SK-N-SH (cell line): ENCODE measurements around the gene PLD1. TPM values are rescaled to one million over a fixed set of nuclear protein-coding genes. Genes with fewer than 3 reads are reported as not detected.

Experiments used
- CTCF ChIA-PET: fragments of 300-600, 350-600 bp; formaldehyde crosslinking; extraction: SDS; loops from one replicate; lab custom pipeline; 2021; lab: Yijun Ruan, JAX
- POLR2A ChIA-PET: fragments of 350-600 bp; sonication (Branson Sonifier 250); formaldehyde crosslinking; extraction: SDS; loops from one replicate; lab custom pipeline; 2020; ENCODE audit warnings: antibody characterized with exemption, inconsistent platforms; lab: Yijun Ruan, JAX
- DNase-seq: peaks from one replicate; pipeline ENCODE4 v3.0.0; 2012
- H2AFZ ChIP-seq: fragments of 200-600 bp; sonication (generic); 2 replicates; pipeline ENCODE4 v1.8.1; 2016; ENCODE audit warnings: antibody characterized with exemption, mild to moderate bottlenecking, low read depth
- H3F3A ChIP-seq: fragments of 200-600 bp; sonication (generic); replicated peaks from 2 replicates; pipeline ENCODE3; 2016; ENCODE audit warnings: antibody characterized with exemption, mild to moderate bottlenecking; ENCODE audit not compliant: insufficient read depth
- H3K27ac ChIP-seq, 2 experiments: fragments of 200-500 bp in 1 of 2; fragments of 200-600 bp in 1 of 2; sonication (Bioruptor generic) in 1 of 2; sonication (generic), shearing (Covaris generic) in 1 of 2; 2 replicates each; pipeline versions ENCODE4 v1.5.1 to v1.6.1; 2014 to 2016; ENCODE audit warnings: low read depth in 2 of 2, inconsistent platforms in 1 of 2, low read length in 1 of 2, mild to moderate bottlenecking in 1 of 2, mixed read lengths in 1 of 2
- H3K27me3 ChIP-seq: fragments of 200-600 bp; sonication (generic), shearing (Covaris generic); 2 replicates; pipeline ENCODE4 v1.6.1; 2016; ENCODE audit warnings: mixed run types; ENCODE audit not compliant: insufficient read depth
- H3K36me3 ChIP-seq, 2 experiments: fragments of 200-500 bp in 1 of 2; fragments of 200-600 bp in 1 of 2; sonication (Bioruptor generic) in 1 of 2; sonication (generic) in 1 of 2; replicated peaks in 1 of 2; 2 replicates each; pipeline versions ENCODE3 to v1.5.1; 2014 to 2016; ENCODE audit warnings: low read length in 1 of 2, mild to moderate bottlenecking in 1 of 2; ENCODE audit not compliant: insufficient read depth in 2 of 2, control insufficient read depth in 1 of 2
- H3K4me1 ChIP-seq, 2 experiments: fragments of 200-500 bp in 1 of 2; fragments of 200-600 bp in 1 of 2; sonication (Bioruptor generic) in 1 of 2; sonication (generic), shearing (Covaris generic) in 1 of 2; 2 replicates each; pipeline versions ENCODE4 v1.5.1 to v1.6.1; 2014 to 2016; ENCODE audit warnings: low read depth in 1 of 2, low read length in 1 of 2, mixed run types in 1 of 2; ENCODE audit not compliant: insufficient read depth in 2 of 2, control insufficient read depth in 1 of 2
- H3K4me2 ChIP-seq: fragments of 200-600 bp; sonication (generic), shearing (Covaris generic); 2 replicates; pipeline ENCODE4 v1.6.1; 2017; ENCODE audit warnings: mixed run types
- H3K4me3 ChIP-seq, 2 experiments: fragments of 200-500 bp in 1 of 2; fragments of 200-600 bp in 1 of 2; sonication (Bioruptor generic) in 1 of 2; sonication (generic), shearing (Covaris generic) in 1 of 2; 2 replicates each; pipeline versions ENCODE4 v1.5.1 to v1.8.1; 2014 to 2016; ENCODE audit warnings: low read depth in 2 of 2, inconsistent platforms in 1 of 2, low read length in 1 of 2, mild to moderate bottlenecking in 1 of 2, mixed read lengths in 1 of 2, moderate library complexity in 1 of 2
- H3K79me2 ChIP-seq: fragments of 200-600 bp; sonication (generic); 2 replicates; pipeline ENCODE4 v1.8.1; 2017; ENCODE audit warnings: mild to moderate bottlenecking; ENCODE audit not compliant: insufficient read depth
- H3K9ac ChIP-seq: fragments of 200-600 bp; sonication (generic); 2 replicates; pipeline ENCODE4 v1.6.1; 2017; ENCODE audit warnings: mixed run types
- H3K9me2 ChIP-seq: fragments of 200-600 bp; sonication (generic); 2 replicates; pipeline ENCODE4 v1.6.1; 2017; ENCODE audit warnings: mixed run types
- H3K9me3 ChIP-seq: fragments of 200-600 bp; sonication (generic); 2 replicates; pipeline ENCODE4 v1.6.1; 2017; ENCODE audit warnings: mixed run types, mild to moderate bottlenecking, moderate library complexity
- H4K20me1 ChIP-seq: fragments of 200-600 bp; sonication (generic); 2 replicates; pipeline ENCODE4 v1.6.1; 2017; ENCODE audit warnings: mild to moderate bottlenecking, mixed run types; ENCODE audit not compliant: insufficient read depth
- ELF1 ChIP-seq: IDR thresholded peaks from 2 replicates; pipeline ENCODE4 v1.4.0; 2012
- EZH2phosphoT487 ChIP-seq: fragments of 200-600 bp; sonication (generic); IDR thresholded peaks from 2 replicates; pipeline ENCODE4 v1.6.1; 2017; ENCODE audit warnings: low read depth, mixed run types, mild to moderate bottlenecking, antibody characterized with exemption, moderate library complexity, borderline replicate concordance
- FOSL2 ChIP-seq: IDR thresholded peaks from 2 replicates; pipeline ENCODE4 v1.4.0; 2012; ENCODE audit warnings: low read depth, mild to moderate bottlenecking, moderate library complexity, borderline replicate concordance
- FOXM1 ChIP-seq: IDR thresholded peaks from 2 replicates; pipeline ENCODE4 v1.4.0; 2012; ENCODE audit warnings: low read depth, mild to moderate bottlenecking
- GATA2 ChIP-seq: sonication (generic); formaldehyde crosslinking; IDR thresholded peaks from 2 replicates; pipeline ENCODE4 v1.5.0; 2020; ENCODE audit warnings: mild to moderate bottlenecking, missing genetic modification reagents
- JUND ChIP-seq: IDR thresholded peaks from 2 replicates; pipeline ENCODE4 v1.4.0; 2012
- MEF2A ChIP-seq: IDR thresholded peaks from 2 replicates; pipeline ENCODE4 v1.4.0; 2012; ENCODE audit warnings: low read depth, borderline replicate concordance
- NFIC ChIP-seq: IDR thresholded peaks from 2 replicates; pipeline ENCODE4 v1.4.0; 2012; ENCODE audit warnings: borderline replicate concordance
- PBX3 ChIP-seq: IDR thresholded peaks from 2 replicates; pipeline ENCODE4; 2012
- POLR2AphosphoS5 ChIP-seq: IDR thresholded peaks from 2 replicates; pipeline ENCODE4 v1.6.1; 2012; ENCODE audit warnings: low read depth, low read length
- RFX5 ChIP-seq: IDR thresholded peaks from 2 replicates; pipeline ENCODE4 v1.6.1; 2012; ENCODE audit warnings: mild to moderate bottlenecking, improper control_type of control experiment, low read length
- SMC3 ChIP-seq: IDR thresholded peaks from 2 replicates; pipeline ENCODE4 v1.6.1; 2012; ENCODE audit warnings: low read depth, low read length, improper control_type of control experiment
- TAF1 ChIP-seq: IDR thresholded peaks from 2 replicates; pipeline ENCODE4 v1.6.1; 2012; ENCODE audit warnings: low read depth, mild to moderate bottlenecking, low read length, moderate library complexity, borderline replicate concordance
- TCF12 ChIP-seq: IDR thresholded peaks from 2 replicates; pipeline ENCODE4 v1.4.0; 2012
- TEAD4 ChIP-seq: IDR thresholded peaks from 2 replicates; pipeline ENCODE4 v1.4.0; 2012; ENCODE audit warnings: mild to moderate bottlenecking, borderline replicate concordance; ENCODE audit not compliant: insufficient read depth
- USF1 ChIP-seq: IDR thresholded peaks from 2 replicates; pipeline ENCODE4 v1.4.0; 2012; ENCODE audit warnings: low read depth, borderline replicate concordance
- USF2 ChIP-seq: fragments of 150-350 bp; IDR thresholded peaks from 2 replicates; pipeline ENCODE4 v1.6.1; 2017; ENCODE audit warnings: antibody characterized with exemption, low read length, low read depth, borderline replicate concordance
- YY1 ChIP-seq: IDR thresholded peaks from 2 replicates; pipeline ENCODE4 v1.4.0; 2012; ENCODE audit warnings: low read depth, mild to moderate bottlenecking
- ZBTB33 ChIP-seq: IDR thresholded peaks from 2 replicates; pipeline ENCODE4 v1.4.0; 2012; ENCODE audit warnings: low read depth, borderline replicate concordance
- WGBS: methylation state at CpG from one replicate; pipeline ENCODE4 v1.1.6; 2017; ENCODE audit warnings: low lambda C conversion rate; 5-methylcytosine and 5-hydroxymethylcytosine counted together
- polyA plus RNA-seq, 3 experiments: library from polyadenylated mRNA; depleted of rRNA; stranded (reverse); fragments of >200 nt; gene quantifications; 2 replicates each; pipeline ENCODE4 v1.2.3, GENCODE V29; 2012
- TF ChIP-seq, protein P1 (sequence below): fragments of 150-350 bp; IDR thresholded peaks from 2 replicates; pipeline ENCODE4 v1.6.1; 2016; ENCODE audit warnings: mild to moderate bottlenecking, low read depth, low read length

Gene PLD1
- polyA plus RNA-seq, 1 of the 3 experiments (the other 2 are of a cell fraction): 6.2 TPM

DNA sequence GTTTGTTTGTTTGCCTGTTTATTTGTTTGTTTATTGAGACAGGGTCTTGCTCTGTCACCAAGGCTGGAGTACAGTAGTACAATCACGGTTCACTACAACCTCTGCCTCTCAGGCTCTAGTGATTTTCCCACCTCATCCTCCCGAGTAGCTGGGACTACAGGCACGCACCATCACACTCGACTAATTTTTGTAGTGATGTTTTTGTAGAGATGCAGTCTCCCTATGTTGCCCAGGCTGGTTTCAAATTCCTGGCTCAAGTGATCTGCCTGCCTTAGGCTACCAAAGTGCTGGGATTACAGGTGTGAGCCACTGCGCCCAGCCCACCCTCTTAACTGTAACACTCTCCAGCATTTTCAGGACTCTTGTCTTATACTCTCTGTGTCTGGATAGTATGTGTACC is 26.7 kb downstream of the PLD1 start:
- H3K9ac ChIP-seq: no peak overlapping the region
- TF ChIP-seq TCF12 (no peak), GATA2 (CRISPR knock-in tag) (no peak), FOXM1 (no peak), FOSL2 (no peak), NFIC (no peak), EZH2phosphoT487 (no peak), TEAD4 (no peak), JUND (no peak), MEF2A (no peak), SMC3 (no peak), ELF1 (no peak), PBX3 (no peak), YY1 (no peak), TAF1 (no peak), POLR2AphosphoS5 (no peak), USF2 (no peak), ZBTB33 (no peak), RFX5 (no peak), USF1 (no peak)
- TF ChIP-seq, protein P1, sequence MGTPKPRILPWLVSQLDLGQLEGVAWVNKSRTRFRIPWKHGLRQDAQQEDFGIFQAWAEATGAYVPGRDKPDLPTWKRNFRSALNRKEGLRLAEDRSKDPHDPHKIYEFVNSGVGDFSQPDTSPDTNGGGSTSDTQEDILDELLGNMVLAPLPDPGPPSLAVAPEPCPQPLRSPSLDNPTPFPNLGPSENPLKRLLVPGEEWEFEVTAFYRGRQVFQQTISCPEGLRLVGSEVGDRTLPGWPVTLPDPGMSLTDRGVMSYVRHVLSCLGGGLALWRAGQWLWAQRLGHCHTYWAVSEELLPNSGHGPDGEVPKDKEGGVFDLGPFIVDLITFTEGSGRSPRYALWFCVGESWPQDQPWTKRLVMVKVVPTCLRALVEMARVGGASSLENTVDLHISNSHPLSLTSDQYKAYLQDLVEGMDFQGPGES: no peak
- TF ChIP-seq, all 33 proteins: peak for 0
- no peaks in the 10 kb centered on the region for H3K27me3 ChIP-seq
- no peak for DNase-seq
- no peak overlapping the region for H3K4me3 ChIP-seq
- peaks cover 18% of the 10 kb centered on the region for H3F3A ChIP-seq
- no peaks in the 10 kb centered on the region for H3K9me3 ChIP-seq
- no peak overlapping the region for H3K27ac ChIP-seq
- H3K36me3 ChIP-seq: no peaks in the 10 kb centered on the region
- no peak overlapping the region for H2AFZ ChIP-seq
- no peaks in the 10 kb centered on the region for H3K9me2 ChIP-seq
- no peak overlapping the region for H3K4me2 ChIP-seq
- ChIA-PET POLR2A (no interaction called here), CTCF (interaction anchor here (1.6 to 1.8 kb wide), 2 partner anchors 11 to 35 kb away, joined by 3 to 11 read pairs; no protein-coding TSS in a partner anchor)
- WGBS: 86% methylated on average over 5 of the region's 5 CpGs
- no peaks in the 10 kb centered on the region for H4K20me1 ChIP-seq
- H3K4me1 ChIP-seq: 0 out of 4 replicates have a peak, but pooled peaks cover 0 to 3% of the 10 kb centered on the region in 2 experiments
- H3K79me2 ChIP-seq: no peaks in the 10 kb centered on the region
